HepG2 (cell line): Measurements from ENCODE around the gene YEATS4. TPM values are rescaled to one million over a fixed set of nuclear protein-coding genes. Genes with fewer than 3 reads are reported as not detected.

ENCODE experiments used
- BCLAF1 ChIP-seq: fragments of 450-650 bp; IDR thresholded peaks from 2 replicates; pipeline ENCODE4 v1.6.1; 2017; ENCODE audit warnings: mild to moderate bottlenecking
- EP300 ChIP-seq, 3 experiments: sonication (generic) in 1 of 3; formaldehyde crosslinking in 1 of 3; IDR thresholded peaks; 2 replicates each; pipeline versions ENCODE4 v1.5.1 to v1.6.1; 2011 to 2020; ENCODE audit warnings: low read depth in 2 of 3, low read length in 2 of 3, borderline replicate concordance in 1 of 3, improper control_type of control experiment in 1 of 3, mild to moderate bottlenecking in 1 of 3, missing genetic modification reagents in 1 of 3, moderate library complexity in 1 of 3
- HNF4A ChIP-seq: sonication (generic); formaldehyde crosslinking; IDR thresholded peaks from 2 replicates; pipeline ENCODE4 v1.4.0; 2020; ENCODE audit warnings: missing genetic modification reagents
- MLXIP ChIP-seq: sonication (generic); formaldehyde crosslinking; IDR thresholded peaks from 2 replicates; pipeline ENCODE4 v1.9.0; 2021; ENCODE audit warnings: missing genetic modification reagents, borderline replicate concordance
- NCOA2 ChIP-seq: sonication (generic); formaldehyde crosslinking; IDR thresholded peaks from 2 replicates; pipeline ENCODE4 v1.8.0; 2022; ENCODE audit warnings: inconsistent platforms
- RXRB ChIP-seq: IDR thresholded peaks from 2 replicates; pipeline ENCODE4 v1.6.1; 2016; ENCODE audit warnings: borderline replicate concordance, missing genetic modification reagents, missing compliant biosample characterization
- ZSCAN30 ChIP-seq: sonication (generic); formaldehyde crosslinking; IDR thresholded peaks from 2 replicates; pipeline ENCODE4 v1.5.0; 2020; ENCODE audit warnings: mild to moderate bottlenecking, missing genetic modification reagents
- polyA plus RNA-seq, 8 experiments: library from polyadenylated mRNA; depleted of rRNA in 3 of 8; stranded (reverse) in 7 of 8; unstranded in 1 of 8; fragments of >200 nt; fragmentation: Illumina TruSeq in 4 of 8; extraction: Trizol in 4 of 8; gene quantifications; 2 replicates each; pipeline versions ENCODE4 v1.2.1 to v1.2.3, GENCODE V29; 2011 to 2016; ENCODE audit warnings: low read depth in 4 of 8, missing spikeins in 1 of 8, mixed read lengths in 1 of 8; ENCODE audit not compliant: insufficient read depth in 1 of 8
- total RNA-seq, 5 experiments: library from RNA; depleted of rRNA; stranded (reverse); fragments of >200 nt; fragmentation: Illumina TruSeq; extraction: Trizol; gene quantifications; 2 replicates each; pipeline ENCODE4 v1.2.3, GENCODE V29; 2016; ENCODE audit warnings: low read depth in 1 of 5

The YEATS4 gene
- total and polyA plus RNA-seq, 2 of the 13 experiments (the other 11 are each of a cell fraction or from before 2014, with no cell fraction given) = 16.8 to 45.0 TPM

- TF ChIP-seq BCLAF1 (no peak), HNF4A (CRISPR knock-in tag) (0 out of 2 replicates have a peak, but pooled peaks have one; percentile 23), ZSCAN30 (CRISPR knock-in tag) (no peak), RXRB (CRISPR knock-in tag) (peak; percentile 48; the same call in 1 of the 2 replicates), EP300 (IDR thresholded peaks at IDR 0.05; ENCODE audit: low read depth in 2 of 2, low read length in 2 of 2) (peak in 1 of 2 experiments; percentile 64; a peak in 1 of 4 replicates), EP300 (CRISPR knock-in tag; IDR thresholded peaks at IDR 0.05; ENCODE audit: borderline replicate concordance) (no peak), NCOA2 (CRISPR knock-in tag) (peak; percentile 81), MLXIP (CRISPR knock-in tag) (no peak)
Observed at GRCh38 chr12:69345742-69346141, 13.8 kb upstream of the YEATS4 start (continued).
